OCI-LY7 (cell line): ENCODE measurements around the gene PPA2. TPM values are rescaled to one million over a fixed set of nuclear protein-coding genes. Genes with fewer than 3 reads are reported as not detected.

Experiments
- BruUV-seq: library from RNA; stranded (reverse); fragments of 400-500 nt; replicated peaks from 2 replicates; lab custom pipeline; 2021; lab: Mats Ljungman, UMichigan
- CTCF ChIA-PET: fragments of 300-600 bp; sonication (Branson Sonifier 250); formaldehyde crosslinking; loops from one replicate; lab custom pipeline; 2022; ENCODE audit warnings: antibody characterized with exemption; ENCODE audit not compliant: unreplicated experiment; lab: Charles Lee
- POLR2A ChIA-PET: fragments of 300-600 bp; sonication (Branson Sonifier 250); formaldehyde crosslinking; loops from one replicate; lab custom pipeline; 2022; ENCODE audit warnings: antibody characterized with exemption; lab: Charles Lee
- DNase-seq: peaks from one replicate; pipeline ENCODE4 v3.0.0-alpha.2; 2015; ENCODE audit warnings: low spot score
- H2AFZ ChIP-seq: fragments of 200-600 bp; sonication (generic), shearing (Covaris generic); 2 replicates; pipeline ENCODE4 v1.6.1; 2014; ENCODE audit warnings: mild to moderate bottlenecking, antibody characterized with exemption, low read length, moderate library complexity
- H3K27ac ChIP-seq: fragments of 200-600 bp; sonication (generic); 2 replicates; pipeline ENCODE4 v1.5.1; 2014; ENCODE audit warnings: mixed run types, low read depth, mild to moderate bottlenecking, moderate library complexity, low read length, inconsistent platforms; ENCODE audit not compliant: poor library complexity, severe bottlenecking
- H3K36me3 ChIP-seq: fragments of 200-600 bp; sonication (generic); 2 replicates; pipeline ENCODE4 v1.6.1; 2014; ENCODE audit warnings: mild to moderate bottlenecking, antibody characterized with exemption, low read length, moderate library complexity, mixed read lengths; ENCODE audit not compliant: insufficient read depth
- H3K4me1 ChIP-seq: fragments of 200-600 bp; sonication (generic); 2 replicates; pipeline ENCODE4 v1.5.1; 2014; ENCODE audit warnings: mild to moderate bottlenecking, low read length; ENCODE audit not compliant: insufficient read depth, poor library complexity, severe bottlenecking
- H3K4me2 ChIP-seq: fragments of 200-600 bp; sonication (generic); 2 replicates; pipeline ENCODE4 v1.6.1; 2014; ENCODE audit warnings: mild to moderate bottlenecking, low read length
- H3K4me3 ChIP-seq: fragments of 200-600 bp; sonication (generic); 2 replicates; pipeline ENCODE4 v1.5.1; 2014; ENCODE audit warnings: mild to moderate bottlenecking, low read depth, low read length; ENCODE audit not compliant: poor library complexity, severe bottlenecking
- H3K79me2 ChIP-seq: fragments of 200-600 bp; sonication (generic); 2 replicates; pipeline ENCODE4 v1.6.1; 2016; ENCODE audit warnings: low read depth, mild to moderate bottlenecking, low read length, moderate library complexity, mixed read lengths; ENCODE audit not compliant: insufficient read depth
- H3K9me2 ChIP-seq: fragments of 200-600 bp; sonication (generic); 2 replicates; pipeline ENCODE4 v1.6.1; 2016; ENCODE audit warnings: mild to moderate bottlenecking, low read length, mixed read lengths; ENCODE audit not compliant: insufficient read depth
- H3K9me3 ChIP-seq: fragments of 200-600 bp; sonication (generic); 2 replicates; pipeline ENCODE4 v1.6.1; 2014; ENCODE audit warnings: mild to moderate bottlenecking, mixed run types, low read length, mixed read lengths
- H4K20me1 ChIP-seq: fragments of 200-600 bp; sonication (generic); 2 replicates; pipeline ENCODE4 v1.6.1; 2014; ENCODE audit warnings: mild to moderate bottlenecking, antibody characterized with exemption, low read length, moderate library complexity, mixed read lengths; ENCODE audit not compliant: insufficient read depth
- CTCF ChIP-seq: fragments of 200-600 bp; sonication (generic); conservative IDR thresholded peaks from 2 replicates; pipeline ENCODE4 v1.5.1; 2014; ENCODE audit warnings: mild to moderate bottlenecking, antibody characterized with exemption, low read length, moderate library complexity, mixed read lengths
- EZH2phosphoT487 ChIP-seq: fragments of 200-600 bp; sonication (generic); IDR thresholded peaks from 2 replicates; pipeline ENCODE4 v1.6.1; 2018; ENCODE audit warnings: low read depth, borderline replicate concordance, mild to moderate bottlenecking, mixed run types, antibody characterized with exemption, low read length, moderate library complexity, mixed read lengths
- intact Hi-C: fragments of 100-400 bp; cut with micrococcal nuclease; formaldehyde crosslinking; loops from one replicate; pipeline ENCODE4 v1.10.0; 2022; ENCODE audit not compliant: unreplicated experiment
- total RNA-seq, 2 experiments: library from RNA; depleted of rRNA in 1 of 2; stranded (reverse); fragments of >200 nt in 1 of 2; shearing (Covaris generic) in 1 of 2; gene quantifications; 2 replicates each; pipeline ENCODE4 v1.2.3, GENCODE V29; 2014 to 2022

PPA2 gene
- total RNA-seq, 2 experiments from 2014 or later = 73.1 to 74.6 TPM

DNA sequence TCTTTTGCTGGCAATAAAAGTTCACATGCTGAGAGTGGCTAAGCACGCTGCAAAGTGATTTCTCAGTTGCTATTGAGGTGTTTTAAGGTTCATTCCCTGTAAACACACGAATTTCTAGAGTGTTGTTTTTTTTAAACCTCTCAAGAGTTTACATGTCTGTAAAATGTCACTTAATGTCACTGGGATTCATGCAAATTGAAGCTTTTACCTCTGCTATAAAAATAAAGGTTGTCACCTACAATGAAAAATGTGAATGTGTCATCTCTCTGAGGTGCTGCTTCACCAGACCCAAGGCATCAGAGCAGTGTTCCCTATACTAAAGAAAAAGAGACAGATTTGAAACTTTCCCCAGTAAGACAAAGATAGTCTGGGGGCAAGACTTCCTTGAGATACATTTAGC, 127.0 kb downstream of the PPA2 start:
- intact Hi-C loops = no loop called here
- Histone ChIP-seq H3K4me1 (no peaks in the 10 kb centered on the region), H3K9me2 (no peaks in the 10 kb centered on the region), H3K9me3 (no peaks in the 10 kb centered on the region), H3K27ac (no peak overlapping the region), H2AFZ (no peak overlapping the region), H3K4me2 (no peak overlapping the region), H3K4me3 (no peak overlapping the region), H3K79me2 (no peaks in the 10 kb centered on the region), H3K36me3 (no peaks in the 10 kb centered on the region), H4K20me1 (no peaks in the 10 kb centered on the region; the same call in 1 of the 2 replicates)
- CTCF ChIA-PET = no interaction called here
- no peak for DNase-seq
- POLR2A ChIA-PET = no interaction called here
- TF ChIP-seq EZH2phosphoT487 (no peak), CTCF (no peak)
- BruUV-seq = no TSS peak

DNA sequence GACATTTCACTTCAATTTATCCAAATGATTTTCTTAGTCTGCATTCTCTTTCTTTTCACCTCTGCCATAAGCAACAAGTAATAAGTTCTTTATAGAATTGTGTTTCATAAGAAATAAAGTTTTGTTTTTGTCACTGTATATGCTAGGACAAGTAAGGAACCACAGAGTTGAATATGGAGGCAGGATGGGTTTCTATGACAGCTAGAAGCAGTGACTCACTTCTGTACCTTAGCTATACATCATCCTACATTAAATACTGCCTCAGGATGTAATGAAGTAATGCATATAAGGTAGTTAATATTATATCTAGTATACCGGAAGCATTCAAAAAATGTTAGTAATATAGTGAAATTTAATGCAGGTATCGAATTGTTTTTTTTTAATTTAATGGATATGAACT, 128.0 kb downstream of the PPA2 start:
- ChIA-PET CTCF (no interaction called here), POLR2A (no interaction called here)
- Histone ChIP-seq H3K9me2 (no peaks in the 10 kb centered on the region), H4K20me1 (no peaks in the 10 kb centered on the region; the same call in 1 of the 2 replicates), H3K4me3 (no peak overlapping the region), H3K4me1 (no peaks in the 10 kb centered on the region), H3K4me2 (no peak overlapping the region), H3K36me3 (no peaks in the 10 kb centered on the region), H3K9me3 (no peaks in the 10 kb centered on the region), H3K27ac (no peak overlapping the region), H3K79me2 (no peaks in the 10 kb centered on the region), H2AFZ (no peak overlapping the region)
- no peak for DNase-seq
- intact Hi-C loops = no loop called here
- BruUV-seq = no TSS peak
- TF ChIP-seq CTCF (no peak), EZH2phosphoT487 (no peak)

DNA sequence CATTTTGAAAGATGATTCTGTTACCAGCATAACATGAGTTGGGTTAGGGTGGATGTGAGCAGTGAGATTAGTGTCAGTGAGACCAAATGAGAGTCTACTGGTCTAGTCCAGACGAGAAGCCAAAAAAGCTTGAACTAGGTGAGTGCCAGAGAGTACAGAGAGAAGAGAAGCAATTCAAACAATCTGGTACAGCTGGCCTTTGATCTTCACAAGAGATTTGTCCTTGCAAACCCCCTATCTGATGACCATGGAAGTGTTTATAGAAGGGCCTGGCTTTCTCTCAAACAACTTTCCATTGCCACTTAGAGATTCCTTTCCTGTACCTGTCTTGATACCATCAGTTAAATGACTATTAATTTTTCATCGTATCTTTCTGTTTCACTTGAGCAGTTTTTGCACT, 128.5 kb downstream of the PPA2 start:
- intact Hi-C loops = no loop called here
- Histone ChIP-seq H3K36me3 (no peaks in the 10 kb centered on the region), H3K79me2 (no peaks in the 10 kb centered on the region), H3K4me1 (no peaks in the 10 kb centered on the region), H3K27ac (no peak overlapping the region), H4K20me1 (no peaks in the 10 kb centered on the region; the same call in 1 of the 2 replicates), H3K9me2 (no peaks in the 10 kb centered on the region), H3K9me3 (no peaks in the 10 kb centered on the region), H3K4me2 (no peak overlapping the region), H2AFZ (no peak overlapping the region), H3K4me3 (no peak overlapping the region)
- CTCF ChIA-PET = no interaction called here
- BruUV-seq = no TSS peak
- DNase-seq = no peak
- POLR2A ChIA-PET = no interaction called here
- TF ChIP-seq EZH2phosphoT487 (no peak), CTCF (no peak)
